Fibroblast of peridontal ligament (primary cell): Measurements from ENCODE around the gene FBXW11.

Experiments
- DNase-seq: peaks from one replicate; pipeline ENCODE4 v3.0.0-alpha.2; 2010; ENCODE audit errors: extremely low read depth

FBXW11 gene

GRCh38 chr5:172006321-172007174 is at the start of gene FBXW11:
TSS of gene FBXW11 (minus strand) at chr5:172006638. CDS start at chr5:172006502, 136 bp downstream.
- peak; percentile 94 for DNase-seq

GRCh38 chr5:172055996-172056395 is 49.6 kb upstream of the FBXW11 start:
- no peak for DNase-seq

GRCh38 chr5:172055421-172055820 is 49.0 kb upstream of the FBXW11 start:
- DNase-seq = no peak

- no peak for DNase-seq
These were observed 48.2 kb upstream of the FBXW11 start for GRCh38 chr5:172054611-172055153.

- DNase-seq = peak; percentile 81
These were observed 46.2 kb upstream of the FBXW11 start for GRCh38 chr5:172052450-172053236.

- DNase-seq = no peak
These were observed 45.4 kb upstream of the FBXW11 start for GRCh38 chr5:172051643-172052339.

GRCh38 chr5:172050080-172050479 is 43.6 kb upstream of the FBXW11 start:
- no peak for DNase-seq

GRCh38 chr5:172049226-172049796 is 42.9 kb upstream of the FBXW11 start:
- no peak for DNase-seq

- no peak for DNase-seq
These were observed 42.2 kb upstream of the FBXW11 start for GRCh38 chr5:172048539-172049101.

- no peak for DNase-seq
These were observed 41.7 kb upstream of the FBXW11 start for GRCh38 chr5:172048170-172048422.

- no peak for DNase-seq
These were observed 40.2 kb upstream of the FBXW11 start for GRCh38 chr5:172046593-172046992.

- DNase-seq = no peak
These were observed 38.8 kb upstream of the FBXW11 start for GRCh38 chr5:172045315-172045632.

GRCh38 chr5:172044631-172045314 is 38.3 kb upstream of the FBXW11 start:
- no peak for DNase-seq

GRCh38 chr5:172043865-172044264 is 37.4 kb upstream of the FBXW11 start:
- no peak for DNase-seq

- no peak for DNase-seq
These were observed 35.7 kb upstream of the FBXW11 start for GRCh38 chr5:172042183-172042582.

GRCh38 chr5:172038167-172038566 is 31.7 kb upstream of the FBXW11 start:
- no peak for DNase-seq

- no peak for DNase-seq
These were observed 28.6 kb upstream of the FBXW11 start for GRCh38 chr5:172035049-172035448.

GRCh38 chr5:172031894-172032461 is 25.5 kb upstream of the FBXW11 start:
- DNase-seq = no peak

GRCh38 chr5:172029876-172030275 is 23.4 kb upstream of the FBXW11 start:
- no peak for DNase-seq

GRCh38 chr5:172028167-172028566 is 21.7 kb upstream of the FBXW11 start:
- peak; percentile 64 for DNase-seq
